Hepatocyte (in vitro differentiated cells): ENCODE data around the gene FYN.

Experiments used
- EZH2 ChIP-seq: fragments of 200-600 bp; sonication (generic); IDR thresholded peaks from 2 replicates; pipeline ENCODE4 v1.6.1; 2016; ENCODE audit warnings: antibody characterized with exemption, mild to moderate bottlenecking, borderline replicate concordance
- EZH2phosphoT487 ChIP-seq: fragments of 200-600 bp; sonication (generic); IDR thresholded peaks from one replicate; pipeline ENCODE4 v1.6.1; 2018; ENCODE audit warnings: antibody characterized with exemption, mild to moderate bottlenecking, low read depth, moderate library complexity; ENCODE audit not compliant: unreplicated experiment, severe bottlenecking
- TF ChIP-seq, protein P1 (sequence below): fragments of 200-600 bp; sonication (generic); IDR thresholded peaks from 2 replicates; pipeline ENCODE4 v1.5.1; 2016; ENCODE audit warnings: antibody characterized with exemption, mild to moderate bottlenecking; ENCODE audit not compliant: poor library complexity

DNA sequence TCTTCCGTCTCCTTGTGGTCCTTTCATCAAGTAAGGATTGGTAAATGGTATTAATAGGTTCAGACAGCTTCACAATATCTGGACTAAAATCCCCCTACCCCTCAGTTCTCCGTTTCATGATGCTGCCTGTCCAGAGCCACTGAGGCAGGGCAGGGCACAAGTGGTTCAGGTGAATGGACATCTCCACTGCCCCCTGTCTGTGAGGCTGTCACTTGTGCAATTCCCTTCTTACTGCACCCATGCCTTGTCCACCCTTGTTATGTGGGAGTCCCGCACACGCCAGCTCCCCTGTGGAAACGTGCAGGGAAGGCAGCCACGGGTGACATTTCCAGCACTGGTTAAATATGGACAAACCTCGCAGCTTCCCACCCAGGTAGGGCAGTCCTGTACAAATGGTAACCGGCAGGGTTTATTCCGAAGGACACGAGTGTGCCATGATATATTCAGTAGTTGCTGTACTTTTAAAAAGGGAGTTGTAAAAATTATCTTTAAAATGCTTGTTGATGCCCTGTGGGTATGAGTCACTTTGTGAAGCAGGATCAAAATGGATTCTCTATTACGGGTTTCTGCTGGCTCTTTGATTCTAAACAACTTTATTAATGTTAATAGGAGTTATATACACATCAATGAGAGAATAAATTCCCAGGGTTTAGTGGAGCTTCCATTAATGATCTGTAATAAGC lies 73.5 kb downstream of the FYN start:
- TF ChIP-seq, protein P1, sequence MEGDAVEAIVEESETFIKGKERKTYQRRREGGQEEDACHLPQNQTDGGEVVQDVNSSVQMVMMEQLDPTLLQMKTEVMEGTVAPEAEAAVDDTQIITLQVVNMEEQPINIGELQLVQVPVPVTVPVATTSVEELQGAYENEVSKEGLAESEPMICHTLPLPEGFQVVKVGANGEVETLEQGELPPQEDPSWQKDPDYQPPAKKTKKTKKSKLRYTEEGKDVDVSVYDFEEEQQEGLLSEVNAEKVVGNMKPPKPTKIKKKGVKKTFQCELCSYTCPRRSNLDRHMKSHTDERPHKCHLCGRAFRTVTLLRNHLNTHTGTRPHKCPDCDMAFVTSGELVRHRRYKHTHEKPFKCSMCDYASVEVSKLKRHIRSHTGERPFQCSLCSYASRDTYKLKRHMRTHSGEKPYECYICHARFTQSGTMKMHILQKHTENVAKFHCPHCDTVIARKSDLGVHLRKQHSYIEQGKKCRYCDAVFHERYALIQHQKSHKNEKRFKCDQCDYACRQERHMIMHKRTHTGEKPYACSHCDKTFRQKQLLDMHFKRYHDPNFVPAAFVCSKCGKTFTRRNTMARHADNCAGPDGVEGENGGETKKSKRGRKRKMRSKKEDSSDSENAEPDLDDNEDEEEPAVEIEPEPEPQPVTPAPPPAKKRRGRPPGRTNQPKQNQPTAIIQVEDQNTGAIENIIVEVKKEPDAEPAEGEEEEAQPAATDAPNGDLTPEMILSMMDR = no peak
- TF ChIP-seq EZH2 (no peak), EZH2phosphoT487 (no peak)
